HEK293 (cell line): ENCODE measurements around the gene INSYN2B.
A peak's percentile ranks its signal among the peaks of the same experiment; 100 is the strongest.

Experiments
- CTCF ChIA-PET: fragments of 350-600 bp; formaldehyde crosslinking; extraction: SDS; loops from one replicate; lab custom pipeline; 2021; ENCODE audit warnings: antibody characterized with exemption; lab: Yijun Ruan, JAX
- POLR2A ChIA-PET: fragments of 300-600 bp; formaldehyde crosslinking; extraction: SDS; loops from one replicate; lab custom pipeline; 2020; ENCODE audit warnings: antibody characterized with exemption, inconsistent platforms; lab: Yijun Ruan, JAX
- H3K27ac ChIP-seq: fragments of 200-500 bp; sonication (Bioruptor generic); 2 replicates; pipeline ENCODE4 v1.5.1; 2014; ENCODE audit warnings: low read depth, low read length, control low read depth, inconsistent platforms; ENCODE audit errors: extremely low read depth
- H3K36me3 ChIP-seq, 2 experiments: fragments of 200-500 bp in 1 of 2; sonication (Bioruptor generic) in 1 of 2; 1 replicate in 1 of 2; 2 replicates in 1 of 2; pipeline ENCODE4 v1.5.1; 2014 to 2017; ENCODE audit warnings: inconsistent platforms in 2 of 2, low read length in 2 of 2; ENCODE audit not compliant: control insufficient read depth in 2 of 2, insufficient read depth in 1 of 2
- H3K4me1 ChIP-seq: fragments of 200-500 bp; sonication (Bioruptor generic); 2 replicates; pipeline ENCODE4 v1.5.1; 2014; ENCODE audit warnings: mild to moderate bottlenecking, low read length, inconsistent platforms; ENCODE audit not compliant: control insufficient read depth, insufficient read depth
- H3K4me3 ChIP-seq: 2 replicates; pipeline ENCODE4 v1.5.1; 2011; ENCODE audit warnings: low read depth, mild to moderate bottlenecking, control low read depth, low read length, moderate library complexity
- H3K9me3 ChIP-seq: fragments of 200-500 bp; sonication (Bioruptor generic); 2 replicates; pipeline ENCODE4 v1.5.1; 2014; ENCODE audit warnings: low read depth, low read length, inconsistent platforms; ENCODE audit not compliant: control insufficient read depth, insufficient read depth
- GLI2 ChIP-seq: fragments of 450-650 bp; formaldehyde crosslinking; IDR thresholded peaks from 2 replicates; pipeline ENCODE4; 2017; ENCODE audit warnings: missing biosample characterization, missing genetic modification characterization, low read depth, borderline replicate concordance
- KLF8 ChIP-seq: fragments of 450-650 bp; formaldehyde crosslinking; IDR thresholded peaks from 2 replicates; pipeline ENCODE4 v1.5.1; 2016; ENCODE audit warnings: missing biosample characterization, missing genetic modification characterization
- KLF9 ChIP-seq: fragments of 450-650 bp; formaldehyde crosslinking; IDR thresholded peaks from 2 replicates; pipeline ENCODE4 v1.5.1; 2016; ENCODE audit warnings: missing biosample characterization, missing genetic modification characterization, low read depth
- YY1 ChIP-seq: fragments of 450-650 bp; formaldehyde crosslinking; IDR thresholded peaks from 2 replicates; pipeline ENCODE4 v1.5.1; 2018; ENCODE audit warnings: missing biosample characterization, missing genetic modification characterization
- ZFP3 ChIP-seq: fragments of 450-650 bp; formaldehyde crosslinking; IDR thresholded peaks from 2 replicates; pipeline ENCODE4 v1.5.1; 2016; ENCODE audit warnings: low read depth, missing biosample characterization, missing genetic modification characterization
- ZIC2 ChIP-seq: fragments of 450-650 bp; formaldehyde crosslinking; IDR thresholded peaks from 2 replicates; pipeline ENCODE4 v1.5.1; 2016; ENCODE audit warnings: missing biosample characterization, missing genetic modification characterization
- ZNF184 ChIP-seq: fragments of 450-650 bp; IDR thresholded peaks from 2 replicates; pipeline ENCODE4 v1.5.1; 2018; ENCODE audit warnings: missing biosample characterization, mild to moderate bottlenecking, missing genetic modification characterization
- ZNF274 ChIP-seq, 2 experiments: fragments of 200-500 bp in 1 of 2; fragments of 450-650 bp in 1 of 2; sonication (Bioruptor generic) in 1 of 2; formaldehyde crosslinking in 1 of 2; IDR thresholded peaks; 2 replicates each; pipeline versions ENCODE4 v1.5.1 to v1.6.1; 2014 to 2016; ENCODE audit warnings: borderline replicate concordance in 1 of 2, inconsistent platforms in 1 of 2, low read length in 1 of 2, missing biosample characterization in 1 of 2, missing genetic modification characterization in 1 of 2
- ZNF292 ChIP-seq: fragments of 450-650 bp; formaldehyde crosslinking; IDR thresholded peaks from 2 replicates; pipeline ENCODE4 v1.5.1; 2016; ENCODE audit warnings: low read depth, missing biosample characterization, missing genetic modification characterization, borderline replicate concordance
- ZNF335 ChIP-seq: fragments of 450-650 bp; formaldehyde crosslinking; conservative IDR thresholded peaks from 2 replicates; pipeline ENCODE4 v1.5.1; 2016; ENCODE audit warnings: missing biosample characterization, missing genetic modification characterization
- ZNF48 ChIP-seq: fragments of 450-650 bp; formaldehyde crosslinking; IDR thresholded peaks from 2 replicates; pipeline ENCODE4 v1.5.1; 2016; ENCODE audit warnings: missing biosample characterization, missing genetic modification characterization
- ZNF610 ChIP-seq: fragments of 450-650 bp; formaldehyde crosslinking; IDR thresholded peaks from 2 replicates; pipeline ENCODE4 v1.5.1; 2016; ENCODE audit warnings: missing biosample characterization, missing genetic modification characterization, borderline replicate concordance
- ZNF624 ChIP-seq: fragments of 450-650 bp; formaldehyde crosslinking; IDR thresholded peaks from 2 replicates; pipeline ENCODE4 v1.5.1; 2017; ENCODE audit warnings: missing biosample characterization, missing genetic modification characterization
- ZNF654 ChIP-seq: fragments of 450-650 bp; formaldehyde crosslinking; IDR thresholded peaks from 2 replicates; pipeline ENCODE4 v1.5.1; 2016; ENCODE audit warnings: low read depth, missing biosample characterization, missing genetic modification characterization
- ZNF664 ChIP-seq: fragments of 450-650 bp; formaldehyde crosslinking; IDR thresholded peaks from 2 replicates; pipeline ENCODE4 v1.5.1; 2016; ENCODE audit warnings: missing biosample characterization, missing genetic modification characterization
- ZNF747 ChIP-seq: fragments of 450-650 bp; formaldehyde crosslinking; IDR thresholded peaks from 2 replicates; pipeline ENCODE4 v1.5.1; 2016; ENCODE audit warnings: missing biosample characterization, missing genetic modification characterization
- ZNF768 ChIP-seq: fragments of 450-650 bp; formaldehyde crosslinking; IDR thresholded peaks from 2 replicates; pipeline ENCODE4 v1.5.1; 2018; ENCODE audit warnings: missing biosample characterization, mild to moderate bottlenecking, missing genetic modification characterization
- TF ChIP-seq, protein P1 (sequence below): fragments of 450-650 bp; formaldehyde crosslinking; IDR thresholded peaks from 2 replicates; pipeline ENCODE4 v1.5.1; 2016; ENCODE audit warnings: missing biosample characterization, missing genetic modification characterization
- TF ChIP-seq, protein P2 (sequence below): fragments of 450-650 bp; formaldehyde crosslinking; conservative IDR thresholded peaks from 2 replicates; pipeline ENCODE4 v1.5.1; 2016; ENCODE audit warnings: low read depth, missing biosample characterization, missing genetic modification characterization

Gene INSYN2B

DNA sequence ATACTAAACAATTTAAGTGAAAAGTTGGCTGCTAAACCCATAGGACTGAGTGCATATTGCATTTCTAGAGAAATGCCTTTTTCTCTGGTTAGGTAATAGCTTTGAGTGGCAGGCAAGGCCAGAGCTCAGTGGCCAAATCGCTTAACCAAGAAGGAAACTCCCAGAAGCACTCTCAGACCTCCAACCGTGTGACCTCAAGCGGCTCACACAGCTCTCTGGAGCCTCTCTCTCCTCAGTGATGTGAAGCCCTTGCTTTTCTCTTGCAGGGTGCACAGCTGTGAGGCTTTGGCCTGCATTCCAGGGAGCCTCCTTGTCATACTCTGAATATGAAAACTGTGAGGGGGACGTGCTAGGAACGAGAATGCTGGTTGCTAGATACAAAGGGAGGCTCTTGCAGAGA is 106.7 kb downstream of the INSYN2B start:
- POLR2A ChIA-PET = no interaction called here
- TF ChIP-seq YY1 = no peak
- TF ChIP-seq ZIC2 (tag by site-specific recombination) = peak; percentile 77
- no peak for TF ChIP-seq ZNF664 (tag by site-specific recombination)
- TF ChIP-seq ZNF610 (tag by site-specific recombination) = no peak
- H3K4me3 ChIP-seq = no peak overlapping the region
- CTCF ChIA-PET = interaction anchor here (0.7 to 0.8 kb wide), 2 partner anchors 48 to 394 kb away, joined by 4 to 6 read pairs; no protein-coding TSS in a partner anchor
- H3K9me3 ChIP-seq = no peaks in the 10 kb centered on the region
- H3K4me1 ChIP-seq = no peaks in the 10 kb centered on the region
- no peak overlapping the region for H3K27ac ChIP-seq
- no peaks in the 10 kb centered on the region for H3K36me3 ChIP-seq

DNA sequence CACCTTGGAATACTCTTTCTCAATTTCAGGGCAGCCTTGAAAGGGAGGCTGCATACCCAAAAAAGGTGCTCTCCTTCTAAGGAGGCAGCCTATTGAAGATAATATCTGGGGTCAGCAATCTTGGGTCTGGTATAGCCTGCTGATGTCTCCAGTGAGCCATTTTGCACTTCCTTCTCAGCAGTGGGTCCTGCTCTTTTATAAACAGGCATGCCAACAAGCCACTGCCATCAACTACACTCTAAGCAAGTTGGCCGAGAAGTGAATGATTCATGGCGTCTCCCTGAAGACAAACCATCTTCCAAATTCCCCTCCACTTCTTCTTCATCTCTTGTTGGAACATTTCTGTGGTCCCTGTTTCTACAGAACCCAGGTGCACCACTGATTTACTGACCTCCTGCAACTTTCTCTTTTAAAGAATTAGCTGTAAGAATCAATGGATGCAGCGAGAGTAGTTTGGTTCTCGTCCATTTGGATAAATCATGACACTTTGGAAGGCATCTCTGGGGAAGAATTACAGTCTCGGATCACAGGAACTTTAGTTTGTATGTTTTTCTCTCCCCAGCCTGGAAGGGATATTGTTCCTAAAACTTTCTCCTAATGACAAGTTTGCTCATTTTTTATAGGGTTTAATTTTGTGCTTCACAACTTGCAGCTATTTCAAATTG is 108.3 kb downstream of the INSYN2B start:
- no peak for TF ChIP-seq GLI2
- TF ChIP-seq ZNF654 (tag by site-specific recombination) = no peak
- TF ChIP-seq, protein P1, sequence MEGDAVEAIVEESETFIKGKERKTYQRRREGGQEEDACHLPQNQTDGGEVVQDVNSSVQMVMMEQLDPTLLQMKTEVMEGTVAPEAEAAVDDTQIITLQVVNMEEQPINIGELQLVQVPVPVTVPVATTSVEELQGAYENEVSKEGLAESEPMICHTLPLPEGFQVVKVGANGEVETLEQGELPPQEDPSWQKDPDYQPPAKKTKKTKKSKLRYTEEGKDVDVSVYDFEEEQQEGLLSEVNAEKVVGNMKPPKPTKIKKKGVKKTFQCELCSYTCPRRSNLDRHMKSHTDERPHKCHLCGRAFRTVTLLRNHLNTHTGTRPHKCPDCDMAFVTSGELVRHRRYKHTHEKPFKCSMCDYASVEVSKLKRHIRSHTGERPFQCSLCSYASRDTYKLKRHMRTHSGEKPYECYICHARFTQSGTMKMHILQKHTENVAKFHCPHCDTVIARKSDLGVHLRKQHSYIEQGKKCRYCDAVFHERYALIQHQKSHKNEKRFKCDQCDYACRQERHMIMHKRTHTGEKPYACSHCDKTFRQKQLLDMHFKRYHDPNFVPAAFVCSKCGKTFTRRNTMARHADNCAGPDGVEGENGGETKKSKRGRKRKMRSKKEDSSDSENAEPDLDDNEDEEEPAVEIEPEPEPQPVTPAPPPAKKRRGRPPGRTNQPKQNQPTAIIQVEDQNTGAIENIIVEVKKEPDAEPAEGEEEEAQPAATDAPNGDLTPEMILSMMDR (tag by site-specific recombination) = no peak
- TF ChIP-seq ZNF292 = no peak
- TF ChIP-seq, all 188 proteins: peak for 0
- Histone ChIP-seq H3K9me3 (no peaks in the 10 kb centered on the region), H3K4me1 (no peaks in the 10 kb centered on the region), H3K27ac (no peak overlapping the region), H3K36me3 (no peaks in the 10 kb centered on the region), H3K4me3 (no peak overlapping the region)
- ChIA-PET POLR2A (no interaction called here), CTCF (interaction anchor here (0.5 to 0.6 kb wide), 2 partner anchors 171 to 230 kb away, joined by 3 to 4 read pairs; no protein-coding TSS in a partner anchor)

DNA sequence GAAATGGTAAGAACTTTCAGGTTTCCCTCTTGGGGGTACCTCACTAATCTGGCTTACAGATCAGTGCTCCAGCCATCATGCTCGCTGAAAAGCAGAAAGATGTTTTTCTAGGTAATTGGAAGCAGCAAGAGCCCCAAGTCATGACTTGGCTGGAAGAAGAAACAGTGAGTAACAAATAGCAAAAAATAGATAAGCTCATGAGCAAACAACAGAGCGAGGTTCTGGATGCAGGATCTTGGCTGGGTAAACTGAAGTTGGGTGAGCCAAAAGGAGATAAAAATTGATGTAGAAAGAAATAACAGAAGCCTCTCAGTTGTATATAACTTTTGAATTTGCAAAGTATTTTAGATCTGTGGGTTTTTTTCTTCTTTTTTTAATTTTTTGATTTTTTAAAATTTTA is 110.1 kb downstream of the INSYN2B start:
- ChIA-PET CTCF (interaction anchor here (0.7 to 1.2 kb wide), 2 partner anchors 96 to 110 kb away, joined by 3 to 4 read pairs; partner anchors contain the start of gene INSYN2B), POLR2A (no interaction called here)
- H3K27ac ChIP-seq = no peak overlapping the region
- no peaks in the 10 kb centered on the region for H3K9me3 ChIP-seq
- no peaks in the 10 kb centered on the region for H3K4me1 ChIP-seq
- no peaks in the 10 kb centered on the region for H3K36me3 ChIP-seq
- no peak overlapping the region for H3K4me3 ChIP-seq
- TF ChIP-seq ZNF274 (IDR thresholded peaks at IDR 0.05; ENCODE audit: low read length) = no peak
- TF ChIP-seq ZNF274 (tag by site-specific recombination; IDR thresholded peaks at IDR 0.05; ENCODE audit: borderline replicate concordance) = no peak
- TF ChIP-seq, protein P1 (tag by site-specific recombination) = no peak
- TF ChIP-seq KLF8 (tag by site-specific recombination) = no peak
- no peak for TF ChIP-seq ZNF335 (tag by site-specific recombination)
- TF ChIP-seq, protein P2, sequence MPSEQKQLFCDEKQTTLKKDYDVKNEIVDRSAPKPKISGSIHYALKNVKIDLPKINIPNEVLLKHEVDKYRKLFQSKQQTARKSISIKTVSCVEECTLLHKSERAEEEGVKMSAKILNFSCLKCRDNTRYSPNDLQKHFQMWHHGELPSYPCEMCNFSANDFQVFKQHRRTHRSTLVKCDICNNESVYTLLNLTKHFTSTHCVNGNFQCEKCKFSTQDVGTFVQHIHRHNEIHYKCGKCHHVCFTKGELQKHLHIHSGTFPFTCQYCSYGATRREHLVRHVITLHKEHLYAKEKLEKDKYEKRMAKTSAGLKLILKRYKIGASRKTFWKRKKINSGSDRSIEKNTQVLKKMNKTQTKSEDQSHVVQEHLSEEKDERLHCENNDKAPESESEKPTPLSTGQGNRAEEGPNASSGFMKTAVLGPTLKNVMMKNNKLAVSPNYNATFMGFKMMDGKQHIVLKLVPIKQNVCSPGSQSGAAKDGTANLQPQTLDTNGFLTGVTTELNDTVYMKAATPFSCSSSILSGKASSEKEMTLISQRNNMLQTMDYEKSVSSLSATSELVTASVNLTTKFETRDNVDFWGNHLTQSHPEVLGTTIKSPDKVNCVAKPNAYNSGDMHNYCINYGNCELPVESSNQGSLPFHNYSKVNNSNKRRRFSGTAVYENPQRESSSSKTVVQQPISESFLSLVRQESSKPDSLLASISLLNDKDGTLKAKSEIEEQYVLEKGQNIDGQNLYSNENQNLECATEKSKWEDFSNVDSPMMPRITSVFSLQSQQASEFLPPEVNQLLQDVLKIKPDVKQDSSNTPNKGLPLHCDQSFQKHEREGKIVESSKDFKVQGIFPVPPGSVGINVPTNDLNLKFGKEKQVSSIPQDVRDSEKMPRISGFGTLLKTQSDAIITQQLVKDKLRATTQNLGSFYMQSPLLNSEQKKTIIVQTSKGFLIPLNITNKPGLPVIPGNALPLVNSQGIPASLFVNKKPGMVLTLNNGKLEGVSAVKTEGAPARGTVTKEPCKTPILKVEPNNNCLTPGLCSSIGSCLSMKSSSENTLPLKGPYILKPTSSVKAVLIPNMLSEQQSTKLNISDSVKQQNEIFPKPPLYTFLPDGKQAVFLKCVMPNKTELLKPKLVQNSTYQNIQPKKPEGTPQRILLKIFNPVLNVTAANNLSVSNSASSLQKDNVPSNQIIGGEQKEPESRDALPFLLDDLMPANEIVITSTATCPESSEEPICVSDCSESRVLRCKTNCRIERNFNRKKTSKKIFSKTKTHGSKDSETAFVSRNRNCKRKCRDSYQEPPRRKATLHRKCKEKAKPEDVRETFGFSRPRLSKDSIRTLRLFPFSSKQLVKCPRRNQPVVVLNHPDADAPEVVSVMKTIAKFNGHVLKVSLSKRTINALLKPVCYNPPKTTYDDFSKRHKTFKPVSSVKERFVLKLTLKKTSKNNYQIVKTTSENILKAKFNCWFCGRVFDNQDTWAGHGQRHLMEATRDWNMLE (tag by site-specific recombination) = no peak
- TF ChIP-seq ZNF624 = no peak
- TF ChIP-seq ZNF768 (tag by site-specific recombination) = no peak
- TF ChIP-seq ZNF184 (tag by site-specific recombination) = no peak
- no peak for TF ChIP-seq ZNF747 (tag by site-specific recombination)
- TF ChIP-seq ZFP3 (tag by site-specific recombination) = no peak
- TF ChIP-seq ZNF48 (tag by site-specific recombination) = no peak
- TF ChIP-seq KLF9 = no peak
